Kidney glomerular epithelial cell (primary cell): ENCODE measurements around the gene PMPCB.
A peak's percentile ranks its signal among the peaks of the same experiment; 100 is the strongest.

ENCODE experiments used
- DNase-seq: peaks from one replicate; lab custom pipeline; 2025; lab: John Stamatoyannopoulos, UW

PMPCB gene

DNA sequence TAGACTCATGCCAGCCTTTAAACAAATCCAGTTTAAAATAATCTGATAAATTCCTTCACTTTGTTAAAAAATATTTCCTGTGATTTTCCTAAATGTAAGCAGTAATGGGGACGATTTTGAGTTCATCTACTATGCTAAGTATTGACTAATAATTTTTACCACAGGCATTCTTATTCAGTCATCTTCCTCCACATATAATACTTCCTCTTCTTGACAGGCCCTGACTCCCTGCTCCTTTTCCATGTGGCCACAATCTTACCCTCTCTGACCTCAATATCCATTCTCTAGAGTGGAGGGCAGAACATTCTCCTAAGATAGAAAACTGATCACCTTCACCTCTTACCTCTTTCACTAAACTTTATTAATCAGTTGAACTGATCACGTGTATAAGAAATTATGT, 39.5 kb downstream of the PMPCB start:
- no peak for DNase-seq

DNA sequence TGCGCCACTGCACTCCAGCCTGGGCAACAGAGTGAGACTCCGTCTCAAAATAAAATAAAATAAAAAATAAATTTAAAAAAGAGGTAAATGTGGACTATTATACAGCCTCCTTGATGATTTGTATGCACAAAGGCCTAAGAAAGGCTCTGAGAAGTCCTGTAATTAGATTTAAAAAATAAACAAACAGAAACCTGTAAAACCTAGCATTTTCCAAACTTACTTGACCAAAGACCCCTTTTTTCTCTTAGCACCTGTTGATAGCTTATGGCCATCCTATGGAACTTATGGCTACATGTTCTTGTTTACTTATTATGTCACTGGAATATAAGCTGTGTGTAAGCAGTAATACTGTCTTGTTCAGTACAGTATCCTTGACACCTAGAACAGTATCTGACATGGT, 41.6 kb downstream of the PMPCB start:
- DNase-seq: no peak

DNA sequence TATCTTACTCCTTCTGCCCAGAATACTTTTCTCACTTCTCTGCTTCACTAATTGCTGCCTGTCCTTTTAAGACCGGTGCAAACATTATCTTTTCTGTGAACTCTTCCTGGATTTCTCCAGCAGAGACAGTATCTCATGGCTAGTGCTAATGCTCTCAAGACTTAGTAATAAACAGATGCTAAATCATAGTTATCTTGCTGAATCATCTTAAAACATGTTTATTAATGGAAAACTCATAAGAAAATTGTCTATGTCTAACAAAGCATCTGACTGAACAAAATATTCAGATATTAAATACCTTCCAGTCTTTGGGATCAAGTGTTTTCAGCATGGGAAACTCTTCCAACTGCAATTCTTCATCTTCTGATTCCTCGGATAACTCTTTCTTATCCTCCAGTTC, 44.2 kb downstream of the PMPCB start:
- DNase-seq: no peak

DNA sequence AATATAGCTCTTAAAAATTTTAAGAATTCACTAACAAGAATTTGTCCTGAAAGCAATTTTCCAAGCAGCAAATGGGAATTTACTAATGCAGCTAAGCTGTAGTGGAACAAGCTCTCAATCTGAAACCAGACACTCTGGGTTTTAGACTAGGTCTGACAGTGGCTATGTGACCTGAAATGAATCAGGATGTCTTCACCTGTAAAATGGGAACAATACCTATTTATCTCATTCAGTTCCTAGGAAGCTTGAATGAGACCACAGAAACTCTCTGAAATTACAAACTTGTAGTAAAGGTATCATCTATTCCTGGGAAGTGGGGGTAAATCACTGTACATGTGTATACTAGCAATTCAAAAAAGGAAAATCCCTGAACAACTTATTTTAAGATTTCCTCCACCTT, 46.1 kb downstream of the PMPCB start:
- no peak for DNase-seq

DNA sequence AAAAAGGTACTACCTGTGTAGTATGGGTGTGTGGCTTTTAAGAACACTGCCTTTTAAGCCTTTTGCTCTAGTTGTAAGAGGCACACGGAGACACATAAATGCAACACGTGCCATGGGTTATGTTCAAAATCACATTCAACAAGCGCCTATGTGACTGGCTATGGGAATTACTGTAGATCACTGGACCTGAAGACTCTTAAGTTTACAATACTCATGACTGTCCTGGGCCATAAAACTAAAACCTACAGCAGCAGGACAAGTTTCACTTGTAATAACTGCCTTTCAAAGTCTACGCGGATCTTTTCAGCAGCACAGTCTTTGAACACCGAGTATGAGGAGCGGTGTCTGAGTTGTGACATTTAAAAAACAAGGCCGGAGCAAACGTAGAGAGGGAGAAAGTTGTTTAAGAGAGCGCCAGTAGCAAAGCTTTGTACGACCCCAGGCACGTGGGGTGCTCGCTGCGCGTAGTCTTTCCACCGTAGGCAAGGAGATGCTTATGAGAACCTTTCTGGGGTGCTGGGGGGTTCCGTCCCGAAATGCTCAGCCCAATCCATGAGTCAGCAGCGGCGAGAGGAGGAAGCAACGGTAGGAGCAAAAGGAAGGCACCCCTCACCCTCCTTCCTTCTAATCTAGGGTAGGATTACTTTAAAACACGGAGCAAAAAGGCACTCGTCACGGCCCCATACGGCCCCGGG, 46.7 kb downstream of the PMPCB start:
- DNase-seq: peak; percentile 49

DNA sequence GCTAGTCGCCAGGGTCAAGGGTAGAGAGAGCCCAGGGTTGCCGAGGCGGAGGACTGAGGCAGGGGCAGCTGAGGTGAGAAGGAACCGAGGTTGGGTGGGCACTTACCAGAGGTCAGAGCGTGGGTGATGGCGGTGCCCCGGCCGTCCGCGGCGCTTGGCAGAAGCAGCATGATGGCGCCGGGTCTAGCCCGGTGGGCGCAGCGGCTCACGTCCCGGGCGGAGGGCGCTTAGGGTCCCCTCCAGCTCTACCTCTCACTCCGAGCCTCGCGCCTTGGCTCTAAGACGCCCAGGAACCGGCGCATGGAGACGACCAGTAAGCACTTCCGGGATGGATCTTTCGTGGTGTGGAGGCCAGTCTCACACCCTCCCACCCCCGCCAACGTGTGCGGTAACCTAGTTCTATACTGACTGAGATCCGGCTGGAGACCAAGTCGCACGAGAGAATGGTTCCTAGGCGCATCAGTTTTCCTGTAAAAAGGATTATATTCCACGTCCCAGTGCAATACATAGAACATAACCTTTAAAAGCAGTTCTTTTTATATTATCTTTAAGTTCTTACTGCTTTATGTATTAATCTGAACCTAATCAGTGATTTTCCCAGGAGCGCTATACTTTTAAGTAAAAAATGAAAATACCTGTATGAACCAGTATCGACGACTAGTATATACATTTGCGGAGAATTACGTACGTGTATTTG, 47.4 kb downstream of the PMPCB start, which contains the start of gene DNAJC2:
DNAJC2 (minus strand) TSS at position 315 of the 697 bp plus-strand sequence; CDS start at position 170, 145 bp downstream.
- DNase-seq: peak; percentile 81

DNA sequence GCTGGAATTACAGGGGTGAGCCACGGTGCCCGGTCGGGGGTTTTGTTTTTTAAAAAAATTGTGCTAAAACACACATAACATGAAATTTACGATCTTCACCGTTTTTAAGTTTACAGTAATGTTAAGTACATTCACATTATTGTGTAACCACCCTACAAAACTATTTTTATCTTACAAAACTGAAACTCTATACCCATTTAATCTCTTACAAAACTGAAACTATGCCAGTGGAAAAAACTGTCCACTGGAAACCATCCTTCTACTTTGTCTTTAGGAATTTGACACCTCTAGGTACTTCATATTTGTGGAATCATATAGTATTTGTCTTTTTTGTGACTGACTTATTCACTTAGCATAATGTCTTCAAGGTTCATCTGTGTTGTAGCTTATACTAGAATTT, 49.2 kb downstream of the PMPCB start:
- DNase-seq: no peak

DNA sequence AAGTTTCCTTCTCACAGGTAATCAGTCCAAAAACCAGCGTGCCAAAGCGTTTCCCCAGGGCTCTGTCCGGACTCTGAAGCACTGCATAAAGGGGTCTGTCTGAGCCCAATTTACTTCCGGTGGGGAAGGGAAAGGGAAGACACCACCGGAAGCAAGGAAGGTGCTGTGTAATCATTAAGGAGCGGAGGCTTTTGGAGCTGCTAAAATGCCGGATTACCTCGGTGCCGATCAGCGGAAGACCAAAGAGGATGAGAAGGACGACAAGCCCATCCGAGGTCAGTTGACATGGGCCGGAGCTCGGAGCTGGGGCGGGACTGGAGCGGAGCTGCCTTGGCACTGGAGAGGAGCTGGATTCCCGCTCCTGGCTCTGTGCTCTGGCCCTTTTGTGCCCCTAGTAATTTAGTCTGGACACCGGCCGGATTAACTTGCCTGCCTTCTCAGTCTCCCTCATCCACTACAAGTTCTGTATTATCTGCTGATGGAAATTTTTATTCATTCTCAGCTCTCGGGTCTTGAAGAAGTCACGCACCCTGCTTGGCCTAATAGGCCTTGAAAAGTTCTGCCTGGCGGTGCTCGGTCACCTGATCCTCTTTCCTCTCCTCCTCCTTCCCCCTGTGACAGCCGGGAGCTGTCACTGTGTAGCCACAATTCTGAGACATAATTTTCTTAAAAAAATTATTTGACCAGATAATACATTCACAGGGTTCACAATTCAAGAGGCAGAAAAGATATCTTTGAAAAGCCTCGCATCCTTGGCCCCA, 50.5 kb downstream of the PMPCB start, which contains the start of gene PSMC2:
PSMC2 (plus strand) TSS at position 137 of the 761 bp plus-strand sequence; CDS start at position 206, 69 bp downstream.
- DNase-seq: peak; percentile 92

DNA sequence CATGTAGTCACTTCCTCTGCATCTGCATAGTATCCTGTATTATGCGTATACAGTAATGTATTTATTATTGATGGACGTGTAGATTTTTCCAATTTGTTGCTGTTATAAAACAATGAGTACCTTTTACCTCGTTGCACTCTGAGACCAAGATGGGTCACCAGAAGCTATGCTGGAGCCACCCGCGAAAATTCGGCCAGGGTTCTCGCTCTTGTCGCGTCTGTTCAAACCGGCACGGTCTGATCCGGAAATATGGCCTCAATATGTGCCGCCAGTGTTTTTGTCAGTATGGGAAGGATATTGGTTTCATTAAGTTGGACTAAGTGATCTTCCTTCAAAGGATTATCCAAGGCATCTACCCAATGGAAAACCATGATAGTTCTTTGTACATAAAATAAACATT, 51.2 kb downstream of the PMPCB start:
- no peak for DNase-seq

DNA sequence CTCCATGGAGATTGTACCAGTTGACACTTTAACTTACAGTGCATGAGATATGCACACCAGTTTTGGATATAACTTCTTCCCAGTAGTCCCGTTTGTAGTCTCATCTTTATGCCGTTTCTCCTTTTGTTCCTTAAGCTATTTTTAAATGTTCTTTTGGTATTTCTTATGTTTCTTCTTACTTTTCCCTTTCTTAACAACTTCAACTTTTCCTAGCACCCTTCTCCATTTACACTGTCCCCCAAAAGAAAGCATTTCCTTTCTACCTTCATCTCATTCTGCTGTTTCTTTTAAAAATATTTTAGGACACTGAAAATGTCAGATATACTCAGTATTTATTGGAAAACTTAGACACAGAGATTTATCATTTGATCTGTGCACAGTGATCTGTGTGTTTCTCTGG, 51.7 kb downstream of the PMPCB start:
- no peak for DNase-seq

DNA sequence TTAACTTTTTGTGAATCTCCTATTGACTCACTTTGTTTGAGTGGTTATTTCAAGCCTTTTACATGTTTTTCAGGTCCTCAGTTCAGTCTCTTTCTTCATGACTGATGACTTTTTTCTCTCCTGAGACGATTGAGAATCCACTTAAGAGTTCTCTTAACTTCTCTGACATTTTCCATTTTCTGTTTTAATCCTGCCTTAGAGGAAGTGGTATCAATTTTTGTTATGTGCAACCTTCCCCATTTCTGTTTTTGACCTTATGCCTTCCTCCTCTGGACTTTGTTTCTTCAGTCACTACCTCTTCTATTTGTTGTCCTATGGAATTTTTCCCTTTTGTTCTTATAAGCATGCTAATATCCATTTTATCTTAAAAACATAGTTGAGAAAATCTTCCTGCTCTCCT, 52.6 kb downstream of the PMPCB start:
- DNase-seq: no peak
